SU-DHL-6 (cell line): Measurements from ENCODE around the gene MYRFL.

ENCODE experiments used
- EZH2phosphoT487 ChIP-seq: fragments of 200-600 bp; sonication (generic), shearing (Covaris generic); conservative IDR thresholded peaks from 2 replicates; pipeline ENCODE4 v1.6.1; 2018; ENCODE audit warnings: mild to moderate bottlenecking, antibody characterized with exemption, low read length, moderate library complexity, mixed read lengths
- TF ChIP-seq, protein P1 (sequence below): fragments of 200-600 bp; sonication (generic); IDR thresholded peaks from one replicate; pipeline ENCODE4 v1.5.1; 2017; ENCODE audit warnings: antibody characterized with exemption, mild to moderate bottlenecking, low read length, moderate library complexity; ENCODE audit not compliant: insufficient read depth, poor library complexity, severe bottlenecking

DNA sequence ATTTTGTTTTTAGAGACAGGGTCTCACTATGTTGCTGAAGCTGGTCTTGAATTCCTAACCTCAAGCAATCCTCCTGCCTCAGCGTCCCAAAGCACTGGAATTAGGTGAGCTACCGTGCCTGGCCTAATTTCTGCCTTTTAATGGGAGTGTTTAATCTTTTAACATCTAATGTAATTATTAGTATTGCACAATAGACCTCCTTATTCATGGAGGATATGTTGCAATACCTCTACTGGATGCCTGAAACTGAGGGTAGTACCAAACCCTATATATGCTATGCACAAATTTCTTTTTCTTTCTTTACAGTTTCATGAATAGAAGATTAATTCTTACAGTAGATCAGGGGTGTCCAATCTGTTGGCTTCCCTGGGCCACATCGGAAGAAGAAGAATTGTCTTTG lies 47.8 kb downstream of the MYRFL start:
- TF ChIP-seq, protein P1, sequence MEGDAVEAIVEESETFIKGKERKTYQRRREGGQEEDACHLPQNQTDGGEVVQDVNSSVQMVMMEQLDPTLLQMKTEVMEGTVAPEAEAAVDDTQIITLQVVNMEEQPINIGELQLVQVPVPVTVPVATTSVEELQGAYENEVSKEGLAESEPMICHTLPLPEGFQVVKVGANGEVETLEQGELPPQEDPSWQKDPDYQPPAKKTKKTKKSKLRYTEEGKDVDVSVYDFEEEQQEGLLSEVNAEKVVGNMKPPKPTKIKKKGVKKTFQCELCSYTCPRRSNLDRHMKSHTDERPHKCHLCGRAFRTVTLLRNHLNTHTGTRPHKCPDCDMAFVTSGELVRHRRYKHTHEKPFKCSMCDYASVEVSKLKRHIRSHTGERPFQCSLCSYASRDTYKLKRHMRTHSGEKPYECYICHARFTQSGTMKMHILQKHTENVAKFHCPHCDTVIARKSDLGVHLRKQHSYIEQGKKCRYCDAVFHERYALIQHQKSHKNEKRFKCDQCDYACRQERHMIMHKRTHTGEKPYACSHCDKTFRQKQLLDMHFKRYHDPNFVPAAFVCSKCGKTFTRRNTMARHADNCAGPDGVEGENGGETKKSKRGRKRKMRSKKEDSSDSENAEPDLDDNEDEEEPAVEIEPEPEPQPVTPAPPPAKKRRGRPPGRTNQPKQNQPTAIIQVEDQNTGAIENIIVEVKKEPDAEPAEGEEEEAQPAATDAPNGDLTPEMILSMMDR: no peak
- TF ChIP-seq EZH2phosphoT487: no peak
